CD4-positive, alpha-beta T cell treated with Interferon alpha-2 for 1 hour (primary cell): Measurements from ENCODE around the gene FAM161A.
"Not testable (repeated sequence)": the region's sequence is repeated elsewhere in the genome, so short reads cannot be mapped to it uniquely, and the experiment has no call there.

ENCODE experiments used
- DNase-seq, 2 donors: peaks; one replicate each; pipeline ENCODE4 v3.0.0-alpha.2; 2020 to 2022

The FAM161A gene

GRCh38 chr2:61853847-61854563 lies at the start of gene FAM161A:
FAM161A (minus strand) TSS chr2:61854060; CDS start chr2:61854041, 19 bp downstream.
- DNase-seq = peak; percentile 76 to 82

- no peak for DNase-seq
These were observed 46.4 kb upstream of the FAM161A start for GRCh38 chr2:61900281-61900680.

GRCh38 chr2:61898810-61899209 lies 45.0 kb upstream of the FAM161A start:
- DNase-seq = peak in 1 of 2 donors; percentile 19

- DNase-seq = peak; percentile 88 to 94
These were observed 34.6 kb upstream of the FAM161A start, which contains the start of gene CCT4 for GRCh38 chr2:61888267-61889055. CCT4 (minus strand) TSS chr2:61888656; CDS start chr2:61888507, 149 bp downstream.

GRCh38 chr2:61887717-61888266 lies 33.9 kb upstream of the FAM161A start:
- DNase-seq = peak in 1 of 2 donors; percentile 37

GRCh38 chr2:61885896-61886603 lies 32.2 kb upstream of the FAM161A start:
- DNase-seq = no peak

- no peak for DNase-seq
These were observed 29.0 kb upstream of the FAM161A start for GRCh38 chr2:61882850-61883249.

GRCh38 chr2:61879351-61879750 lies 25.5 kb upstream of the FAM161A start:
- not testable (repeated sequence) for DNase-seq

GRCh38 chr2:61878761-61879160 lies 24.9 kb upstream of the FAM161A start:
- no peak for DNase-seq

GRCh38 chr2:61877571-61878245 lies 23.8 kb upstream of the FAM161A start:
- DNase-seq = no peak

- no peak for DNase-seq
These were observed 22.5 kb upstream of the FAM161A start for GRCh38 chr2:61876400-61876799.

- DNase-seq = not testable (repeated sequence)
These were observed 12.7 kb upstream of the FAM161A start for GRCh38 chr2:61866482-61867089.

GRCh38 chr2:61862085-61862484 lies 8.2 kb upstream of the FAM161A start:
- no peak for DNase-seq

- DNase-seq = no peak
These were observed 3.4 kb upstream of the FAM161A start for GRCh38 chr2:61857224-61857623.

GRCh38 chr2:61855318-61855613 lies 1.4 kb upstream of the FAM161A start:
- no peak for DNase-seq

GRCh38 chr2:61854564-61855317 lies 881 bp upstream of the FAM161A start:
- DNase-seq = peak; percentile 94 to 96

GRCh38 chr2:61853086-61853846 lies 594 bp downstream of the FAM161A start:
- DNase-seq = peak in 1 of 2 donors; percentile 11

- not testable (repeated sequence) for DNase-seq
These were observed 2.6 kb downstream of the FAM161A start for GRCh38 chr2:61851270-61851669.

- DNase-seq = no peak
These were observed 8.5 kb downstream of the FAM161A start for GRCh38 chr2:61845320-61845719.

GRCh38 chr2:61841286-61841685 lies 12.6 kb downstream of the FAM161A start:
- no peak for DNase-seq

GRCh38 chr2:61834893-61835292 lies 19.0 kb downstream of the FAM161A start:
- DNase-seq = no peak
